NCI-H82 treated with DMSO at 0.1 percent for 48 hours (cell line): ENCODE measurements around the gene POC5.
"Not testable (repeated sequence)": the region's sequence is repeated elsewhere in the genome, so short reads cannot be mapped to it uniquely, and the experiment has no call there.

ENCODE experiments used
- DNase-seq: peaks from one replicate; lab custom pipeline; 2025; ENCODE audit not compliant: unreplicated experiment; lab: John Stamatoyannopoulos, UW

The POC5 gene

DNA sequence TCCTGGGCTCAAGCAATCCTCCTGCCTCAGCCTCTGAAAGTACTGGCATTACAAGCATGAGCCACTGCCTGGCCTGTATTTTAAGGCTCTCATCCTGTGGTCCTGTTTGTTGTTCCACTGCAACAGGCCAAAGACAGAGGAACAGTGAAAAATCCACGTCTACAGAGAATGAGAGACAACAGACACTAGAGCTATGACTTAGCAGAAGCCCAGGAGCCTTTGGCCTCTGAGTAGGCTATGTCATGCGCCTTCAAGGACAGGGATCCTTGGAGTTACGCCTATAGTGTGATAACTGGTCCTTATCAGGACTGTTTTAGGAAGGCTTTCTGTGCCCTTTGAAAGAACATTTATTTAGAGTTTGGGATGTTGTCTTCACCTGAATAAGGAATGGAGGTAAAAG is 10.5 kb downstream of the POC5 start:
- DNase-seq, result no peak

DNA sequence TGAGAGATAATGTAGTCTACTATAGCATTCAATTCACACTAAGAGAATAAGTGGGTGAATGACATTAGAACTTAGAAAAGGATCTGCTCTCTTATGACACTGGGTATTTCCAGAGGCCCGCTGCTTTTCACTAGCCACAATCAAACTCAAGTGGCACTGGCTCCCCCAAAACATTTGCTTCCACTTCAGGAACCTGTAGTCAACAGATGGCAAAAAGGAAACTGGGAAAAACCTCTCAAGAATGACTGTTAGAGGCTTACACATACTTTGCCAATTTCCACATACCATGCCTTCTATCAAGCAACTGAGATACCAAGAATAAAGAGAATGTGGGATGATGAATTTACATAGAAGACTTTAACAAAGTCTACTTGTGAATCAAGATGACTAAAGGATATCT is 11.2 kb downstream of the POC5 start:
- no peak for DNase-seq

DNA sequence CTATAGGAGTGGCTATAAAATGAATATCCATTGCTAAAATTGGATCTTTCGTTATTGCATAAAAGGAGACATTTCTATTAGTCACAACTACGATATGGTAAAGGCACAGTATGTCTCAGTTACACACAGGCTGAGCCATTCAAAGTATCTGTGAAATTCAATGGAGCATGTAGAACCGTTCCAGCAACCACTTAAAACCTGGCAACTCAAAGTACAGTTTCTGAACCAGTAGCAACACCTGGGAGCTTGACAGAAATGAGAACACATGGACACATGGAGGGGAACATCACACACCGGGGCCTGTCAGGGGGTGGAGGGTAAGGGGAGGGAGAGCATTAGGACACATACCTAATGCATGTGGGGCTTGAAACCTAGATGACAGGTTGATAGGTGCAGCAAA is 15.4 kb downstream of the POC5 start:
- DNase-seq, result no peak

DNA sequence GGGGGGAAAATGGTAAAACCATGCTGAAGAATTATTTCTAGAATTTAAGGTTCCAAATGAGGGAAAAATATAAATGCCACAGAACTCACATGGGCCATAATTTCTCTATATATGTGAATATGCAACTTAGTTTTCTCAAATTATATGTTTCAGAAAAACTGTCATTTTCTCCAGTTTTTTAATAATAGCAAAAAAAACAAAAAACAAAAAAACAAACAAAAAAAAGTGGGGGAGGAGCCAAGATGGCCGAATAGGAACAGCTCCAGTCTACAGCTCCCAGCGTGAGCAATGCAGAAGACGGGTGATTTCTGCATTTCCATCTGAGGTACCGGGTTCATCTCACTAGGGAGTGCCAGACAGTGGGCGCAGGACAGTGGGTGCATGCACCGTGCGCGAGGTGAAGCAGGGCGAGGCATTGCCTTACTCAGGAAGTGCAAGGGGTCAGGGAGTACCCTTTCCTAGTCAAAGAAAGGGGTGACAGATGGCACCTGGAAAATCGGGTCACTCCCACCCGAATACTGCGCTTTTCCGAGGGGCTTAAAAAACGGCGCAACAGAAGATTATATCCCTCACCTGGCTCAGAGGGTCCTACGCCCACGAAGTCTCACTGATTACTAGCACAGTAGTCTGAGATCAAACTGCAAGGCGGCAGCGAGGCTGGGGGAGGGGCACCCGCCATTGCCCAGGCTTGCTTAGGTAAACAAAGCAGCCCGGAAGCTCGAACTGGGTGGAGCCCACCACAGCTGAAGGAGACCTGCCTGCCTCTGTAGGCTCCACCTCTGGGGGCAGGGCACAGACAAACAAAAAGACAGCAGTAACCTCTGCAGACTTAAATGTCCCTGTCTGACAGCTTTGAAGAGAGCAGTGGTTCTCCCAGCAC is 21.5 kb downstream of the POC5 start:
- not testable (repeated sequence) for DNase-seq

DNA sequence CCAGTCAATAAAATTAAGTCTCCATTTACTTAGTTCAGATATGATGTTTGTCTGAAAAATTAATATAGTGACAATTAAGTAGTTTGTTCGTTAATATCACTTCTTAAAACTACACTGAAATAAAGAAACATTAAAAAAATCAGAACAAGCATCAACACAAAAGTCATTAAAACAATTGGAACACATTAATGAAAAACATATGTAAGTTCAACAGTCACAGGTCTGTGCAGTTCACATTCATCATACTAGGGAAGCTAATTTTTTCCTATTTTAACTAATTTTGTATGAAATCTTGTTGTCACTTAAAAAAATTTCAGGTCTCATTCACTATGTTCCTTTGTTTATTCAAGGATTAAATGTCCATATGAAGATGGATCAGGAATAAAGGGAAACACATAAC is 22.5 kb downstream of the POC5 start:
- DNase-seq, result no peak

DNA sequence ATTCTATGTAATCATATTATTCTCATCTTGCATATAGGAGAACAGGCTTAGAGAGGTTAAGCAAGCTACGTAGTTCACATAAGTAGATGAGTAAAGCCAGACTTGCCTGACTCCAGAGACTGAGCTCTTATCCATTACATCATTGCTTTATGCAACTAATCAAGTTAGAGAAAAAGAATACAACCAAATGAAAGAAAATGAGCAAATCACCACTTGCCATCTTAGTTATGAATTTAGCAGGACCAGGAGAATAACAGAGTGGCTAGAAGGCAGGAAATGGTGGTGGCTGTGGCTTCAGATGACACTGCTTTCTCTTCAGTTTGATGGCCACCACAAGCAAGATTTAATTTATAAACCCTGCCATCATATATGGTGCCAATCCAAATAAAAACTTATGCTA is 26.6 kb downstream of the POC5 start:
- DNase-seq, result no peak

DNA sequence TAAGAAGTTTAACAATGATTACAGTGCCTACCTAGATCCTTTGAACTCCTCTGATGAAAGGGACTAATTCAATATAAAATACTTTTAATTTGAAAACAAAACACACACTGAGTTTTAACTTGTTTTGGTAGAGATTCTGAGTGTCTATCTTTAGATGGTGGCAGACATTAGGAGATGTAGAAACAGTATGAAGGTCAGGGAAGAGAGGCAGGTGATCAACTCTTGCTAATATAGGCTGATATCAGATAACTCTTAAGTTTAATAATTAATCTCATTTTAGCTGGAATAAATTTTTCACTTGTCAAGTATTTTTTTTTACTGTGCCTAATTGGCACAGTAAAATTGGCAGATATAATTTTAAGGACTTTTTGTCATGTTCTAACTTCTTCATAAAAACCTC is 30.8 kb downstream of the POC5 start:
- no peak for DNase-seq

DNA sequence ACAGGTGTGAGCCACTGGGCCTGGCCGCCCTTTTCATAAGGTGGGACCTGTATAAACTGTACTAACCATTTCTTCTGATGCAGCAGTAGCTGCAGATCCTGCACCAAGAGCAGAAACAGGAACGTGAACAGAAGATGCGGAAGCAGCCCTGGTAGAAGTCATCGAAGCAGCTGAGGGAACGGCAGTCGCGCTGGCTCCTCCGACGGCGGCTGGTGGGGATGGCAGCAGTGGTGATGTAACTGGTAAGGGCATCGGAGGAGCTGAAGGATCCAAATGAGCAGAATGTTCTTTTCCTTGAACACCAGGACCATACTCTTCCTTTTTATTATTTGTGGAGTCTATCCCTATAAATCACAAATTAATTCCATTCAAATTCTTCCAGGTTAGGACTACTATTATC is 32.1 kb downstream of the POC5 start:
- DNase-seq, result no peak

DNA sequence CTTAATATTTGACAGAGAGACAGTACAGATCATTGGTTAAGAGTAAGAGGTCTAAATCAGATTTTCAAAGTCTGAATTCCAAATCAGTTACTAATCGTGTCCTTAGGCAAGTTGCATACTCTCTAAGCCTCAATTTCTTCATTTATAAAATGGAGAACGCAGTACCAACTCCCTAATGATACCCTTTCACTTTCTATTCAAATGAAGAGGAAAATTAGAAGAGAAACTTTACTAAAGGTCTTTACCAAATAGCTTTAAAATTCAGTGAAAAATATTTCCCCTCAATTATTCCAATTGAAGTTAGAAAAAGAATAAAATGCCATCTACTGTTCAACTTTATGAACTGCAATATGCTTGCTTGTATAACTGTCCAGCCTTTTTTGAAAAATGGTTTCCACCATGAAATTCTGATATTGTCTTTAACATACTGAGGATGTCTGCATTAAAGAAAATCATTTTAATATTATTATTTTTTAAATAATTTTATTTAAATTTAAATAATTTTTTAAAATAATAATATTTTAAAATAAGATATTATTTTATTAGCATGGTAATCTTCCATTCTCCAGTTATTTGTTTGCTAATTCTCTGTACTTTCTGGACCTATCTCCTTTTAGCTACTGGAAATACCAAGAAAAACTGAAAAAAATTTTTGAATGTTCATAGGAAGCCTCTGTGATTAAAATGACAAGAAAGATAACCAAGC is 36.0 kb downstream of the POC5 start:
- DNase-seq, result peak; percentile 3

DNA sequence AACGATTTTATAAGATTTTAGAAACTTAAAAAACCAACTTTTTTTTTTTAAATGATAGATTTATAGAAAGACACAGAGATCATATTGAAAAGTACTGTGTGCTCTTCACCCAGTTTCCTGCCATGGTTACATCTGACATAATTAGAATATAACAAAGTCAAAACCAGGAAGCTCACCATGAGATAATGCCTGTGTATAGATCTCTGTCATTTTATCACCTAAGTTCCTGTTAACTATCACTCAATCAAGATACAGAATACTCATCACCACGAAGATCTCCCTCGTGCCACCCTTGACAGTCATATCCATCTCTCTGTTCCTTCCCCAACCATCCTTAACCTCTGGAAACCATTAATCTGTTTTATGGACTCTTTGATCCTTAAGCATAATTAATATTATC is 39.1 kb downstream of the POC5 start:
- no peak for DNase-seq

DNA sequence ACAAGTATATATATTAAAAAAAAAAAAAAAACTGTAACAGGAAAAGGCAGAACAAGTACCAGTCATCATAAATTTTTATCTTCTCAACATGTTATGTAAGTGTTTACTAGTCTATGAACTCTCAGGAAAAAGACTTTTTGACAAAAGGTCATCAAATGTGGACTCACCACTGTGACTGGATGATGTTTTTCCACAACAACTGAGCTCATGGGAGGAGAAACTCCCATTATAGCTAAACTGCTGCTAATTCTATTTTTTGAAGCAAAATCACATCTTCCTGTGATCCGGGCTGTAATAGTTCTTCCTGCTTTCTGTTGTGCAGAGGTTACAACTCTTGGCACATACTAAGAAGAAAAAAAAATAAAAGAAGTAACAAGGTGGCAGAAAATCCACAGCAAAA is 39.6 kb downstream of the POC5 start:
- no peak for DNase-seq

DNA sequence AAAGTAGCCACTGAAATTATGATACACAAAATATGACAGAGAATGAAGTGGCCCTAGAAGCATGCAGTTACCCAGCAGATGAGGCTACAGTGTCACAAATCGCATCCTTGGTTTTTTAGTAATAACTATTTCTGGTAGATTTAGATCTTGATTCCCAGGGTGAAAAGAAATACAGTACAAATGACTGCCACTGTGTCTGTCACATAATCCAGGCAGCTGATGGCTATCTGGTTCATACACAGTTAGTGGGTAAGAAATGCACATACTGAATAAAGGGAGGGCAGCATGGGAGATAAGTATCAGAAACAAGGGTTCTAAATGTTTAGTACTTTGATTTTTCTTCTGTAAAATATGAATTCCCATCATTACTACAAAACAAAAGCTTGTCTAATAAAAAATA is 41.5 kb downstream of the POC5 start:
- DNase-seq, result no peak

DNA sequence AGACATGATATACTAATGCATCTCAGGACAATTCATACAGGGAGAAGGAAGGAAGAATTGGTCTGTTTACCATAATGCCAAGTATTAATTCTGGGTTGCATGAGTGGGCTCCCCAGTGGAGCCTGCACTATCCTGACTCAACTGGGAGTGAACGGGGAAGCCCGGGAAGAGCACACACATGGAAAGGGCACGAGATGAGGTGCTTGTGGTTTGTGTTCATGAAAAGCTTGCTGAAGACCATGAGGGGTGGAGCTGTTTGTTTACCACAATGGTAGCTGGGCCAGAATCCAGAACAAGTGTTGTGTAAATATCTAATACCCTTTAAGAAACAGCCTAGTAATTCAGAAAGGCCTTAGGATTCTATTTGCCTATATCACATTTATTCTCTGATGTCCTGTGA is 44.6 kb downstream of the POC5 start:
- no peak for DNase-seq

DNA sequence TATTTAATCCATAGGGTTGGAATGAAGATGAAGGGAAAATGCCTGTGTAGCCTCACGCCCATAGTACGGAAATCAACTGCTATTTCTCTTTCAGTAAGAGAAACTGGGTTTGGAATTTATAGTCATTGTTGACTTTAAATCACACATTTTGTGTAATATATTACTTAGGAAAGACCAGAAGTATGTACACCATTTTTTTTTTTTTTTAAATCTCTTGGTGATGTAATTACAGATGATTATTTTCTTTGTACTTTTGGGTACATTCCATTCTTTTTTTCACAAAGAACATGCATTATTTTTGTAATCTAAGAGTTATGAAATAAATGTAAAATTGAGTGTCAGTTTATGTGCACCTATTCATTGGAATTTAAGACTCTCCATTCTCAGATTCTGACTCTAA is 45.7 kb downstream of the POC5 start:
- DNase-seq, result no peak

DNA sequence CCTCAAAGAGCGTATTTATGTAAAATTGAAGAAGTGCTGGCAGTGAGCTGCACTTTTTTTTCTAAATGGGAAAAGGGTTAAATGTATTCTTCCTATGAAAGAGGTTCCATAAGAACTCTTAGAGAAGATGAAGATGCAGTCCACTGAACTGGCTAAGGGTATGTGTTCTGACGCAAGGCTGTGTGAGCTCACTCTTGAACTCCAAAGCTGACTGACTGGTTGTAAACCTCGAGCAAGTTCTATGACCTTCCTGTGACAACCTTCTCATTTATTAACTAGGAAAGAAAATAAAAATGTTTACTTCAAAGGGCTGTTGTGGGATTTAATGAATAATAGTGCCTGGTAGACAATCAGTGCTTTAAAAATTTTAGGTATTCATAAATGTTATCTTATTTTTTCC is 46.7 kb downstream of the POC5 start:
- no peak for DNase-seq

DNA sequence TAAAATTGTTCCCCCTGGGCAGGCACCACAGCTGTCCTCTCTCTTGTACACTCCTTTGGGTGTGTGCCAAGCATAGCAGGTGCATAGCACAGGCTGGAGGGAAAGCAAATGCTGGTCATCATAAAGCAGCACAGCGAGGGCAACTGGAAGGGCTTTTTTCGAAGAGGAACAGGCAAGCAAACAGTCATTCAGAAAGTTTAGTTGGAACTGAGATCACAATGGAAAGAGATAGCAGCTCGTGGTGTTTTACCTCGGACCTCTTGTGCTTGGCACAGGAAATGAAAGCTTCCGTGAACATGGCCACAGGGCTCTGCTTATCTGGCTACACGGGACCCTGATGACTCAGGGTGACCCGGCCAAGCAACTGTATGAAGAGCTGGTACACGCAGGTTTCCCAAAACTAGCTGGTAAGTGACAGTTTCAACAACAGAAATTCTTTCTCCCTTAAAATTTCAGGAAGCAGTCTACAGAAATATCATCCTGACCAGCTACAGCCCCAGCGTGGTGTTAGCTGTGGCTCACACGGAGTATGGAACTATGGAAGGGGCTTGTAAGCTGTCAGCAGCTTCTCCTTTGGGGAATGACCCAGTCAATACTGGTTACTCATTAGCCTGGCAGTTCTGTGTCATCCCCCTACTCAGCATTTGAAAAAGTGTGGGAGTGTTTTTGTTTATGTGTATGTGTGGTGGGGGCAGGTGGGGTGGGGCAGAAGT is 48.1 kb downstream of the POC5 start:
- DNase-seq, result no peak

DNA sequence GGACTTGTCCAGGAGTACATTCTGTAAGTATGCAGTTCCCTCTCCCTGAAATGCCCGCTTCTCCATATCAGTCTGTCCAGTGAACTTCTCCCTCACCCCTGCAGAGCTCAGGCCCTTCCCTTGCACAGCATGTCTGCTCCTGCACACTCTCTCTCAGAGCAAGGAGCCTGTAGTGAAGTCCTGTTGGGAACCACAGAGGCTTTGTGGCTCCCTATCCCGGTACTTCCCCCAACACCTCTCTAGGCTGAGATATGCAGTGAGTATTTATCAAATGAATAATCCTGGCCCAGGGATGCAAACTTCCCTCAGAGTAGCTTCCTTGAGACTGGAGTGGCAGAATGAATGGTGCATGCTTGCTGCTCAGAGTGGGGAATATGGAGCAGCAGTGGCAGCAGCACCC is 48.8 kb downstream of the POC5 start:
- no peak for DNase-seq

DNA sequence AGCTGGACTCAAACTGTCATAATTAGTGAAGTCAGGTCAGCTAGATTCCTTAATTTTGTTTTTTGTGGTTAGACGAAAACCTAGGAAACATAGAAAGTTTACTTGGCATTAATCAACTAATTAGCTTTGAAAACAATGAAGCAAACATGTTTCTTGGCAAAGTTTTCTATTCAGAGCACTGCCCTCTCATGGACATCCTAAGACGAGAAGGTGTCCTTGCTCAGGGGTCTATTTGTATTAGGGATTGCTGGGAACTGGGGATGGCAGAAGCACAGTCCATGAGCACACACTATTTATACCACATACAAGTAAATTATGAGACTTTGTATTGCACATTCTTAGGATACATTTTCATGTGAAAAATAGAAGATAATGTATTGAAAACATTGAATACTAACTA is 49.7 kb downstream of the POC5 start:
- no peak for DNase-seq

DNA sequence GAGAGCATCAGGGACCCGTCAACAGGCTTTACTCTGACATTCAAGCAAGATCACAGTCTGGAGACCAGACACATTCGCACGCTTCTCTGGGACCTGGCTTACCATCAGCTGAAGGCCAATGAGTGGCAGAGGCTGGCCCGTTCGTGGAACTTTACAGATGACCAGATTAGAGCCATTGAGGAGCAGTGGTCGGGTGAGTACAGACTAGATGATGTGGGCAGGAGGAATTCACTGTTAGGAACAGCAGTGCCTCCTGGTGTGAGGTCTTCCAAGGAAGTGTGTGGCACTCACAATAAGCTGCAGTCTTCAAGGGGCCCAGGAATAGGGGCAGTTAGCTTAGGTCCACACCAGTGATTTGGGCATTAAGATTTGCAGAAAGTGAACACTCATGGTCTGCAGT is 50.4 kb downstream of the POC5 start:
- no peak for DNase-seq

DNA sequence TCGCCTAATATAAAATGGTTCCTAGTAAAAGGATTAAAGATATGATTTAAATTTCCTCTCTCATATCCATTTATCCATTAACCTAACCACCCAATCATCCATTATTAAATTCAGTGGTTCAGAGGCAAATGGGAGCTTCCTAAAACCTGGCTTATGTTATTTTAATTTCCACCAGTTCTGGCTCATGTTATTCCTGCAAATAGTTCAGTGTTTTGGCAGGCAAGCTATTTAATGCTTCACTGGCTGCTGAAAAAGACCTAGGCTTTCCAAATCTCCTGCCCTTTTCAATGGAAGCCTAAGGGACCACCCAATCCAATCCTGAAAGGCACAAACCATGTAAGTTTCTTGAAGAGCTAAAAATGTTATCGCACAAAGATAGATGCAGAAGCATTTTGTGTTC is 52.3 kb downstream of the POC5 start:
- no peak for DNase-seq

DNA sequence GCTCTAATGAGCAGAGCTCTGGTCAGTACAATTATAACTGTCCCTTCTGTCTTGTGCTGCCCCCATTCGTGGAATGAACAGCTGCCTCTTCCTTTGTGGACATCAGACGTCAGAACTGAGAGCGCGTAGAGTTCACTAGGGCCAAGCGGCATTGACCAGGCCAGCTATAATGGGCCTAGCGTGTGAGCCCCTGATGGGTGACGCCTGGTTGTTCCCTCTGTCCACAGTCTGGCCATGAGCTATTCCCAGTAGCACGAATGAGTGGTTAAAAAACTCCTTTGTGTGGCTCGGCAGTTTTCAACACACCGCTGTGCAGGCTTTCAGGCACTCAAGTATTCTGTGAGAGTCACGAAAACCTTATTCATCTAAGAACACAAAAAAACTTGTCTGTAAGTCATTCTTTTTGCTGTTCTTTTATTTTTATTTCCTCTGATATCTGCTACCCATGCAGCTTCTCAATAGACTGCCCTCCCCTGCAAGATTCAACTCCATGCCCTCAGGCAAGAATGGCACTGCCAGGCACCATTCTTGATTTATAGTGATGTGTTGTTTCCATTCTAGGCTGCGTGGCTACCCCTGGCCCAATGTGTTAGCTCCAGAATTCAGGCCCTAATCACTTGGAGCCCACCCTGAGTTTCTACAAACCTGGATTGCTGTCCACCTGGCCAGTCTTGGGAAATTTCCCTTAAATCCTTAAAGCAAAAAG is 53.5 kb downstream of the POC5 start:
- no peak for DNase-seq
